GM23338 (cell line): Measurements from ENCODE around the gene PSMB2. TPM values are rescaled to one million over a fixed set of nuclear protein-coding genes. Genes with fewer than 3 reads are reported as not detected.

ENCODE experiments used
- ATAC-seq: fragments of 200-7000 bp; cut with Tn5 transposase; 3 replicates; pipeline ENCODE4 v1.9.1; 2020
- DNase-seq: peaks from one replicate; pipeline ENCODE4 v3.0.0-alpha.2; 2015; ENCODE audit warnings: low spot score
- H2AFZ ChIP-seq: fragments of 200-600 bp; sonication (generic); 2 replicates; pipeline ENCODE4 v1.8.0; 2016; ENCODE audit warnings: antibody characterized with exemption, mild to moderate bottlenecking, moderate library complexity
- H3F3A ChIP-seq: fragments of 200-600 bp; sonication (generic); replicated peaks from 2 replicates; pipeline ENCODE4 v1.8.0; 2017; ENCODE audit warnings: antibody characterized with exemption, mixed run types, low read depth
- H3K27ac ChIP-seq: fragments of 200-600 bp; sonication (generic); 2 replicates; pipeline ENCODE4 v1.6.1; 2016; ENCODE audit warnings: low read depth
- H3K27me3 ChIP-seq: fragments of 200-600 bp; sonication (generic); 2 replicates; pipeline ENCODE4 v1.8.0; 2016; ENCODE audit warnings: mild to moderate bottlenecking, mixed run types, moderate library complexity; ENCODE audit not compliant: insufficient read depth
- H3K36me3 ChIP-seq: fragments of 200-600 bp; sonication (generic); 2 replicates; pipeline ENCODE4 v1.8.0; 2016; ENCODE audit warnings: mild to moderate bottlenecking; ENCODE audit not compliant: insufficient read depth
- H3K4me1 ChIP-seq: fragments of 200-600 bp; sonication (generic); 2 replicates; pipeline ENCODE4 v1.8.0; 2016; ENCODE audit warnings: mild to moderate bottlenecking, moderate library complexity; ENCODE audit not compliant: insufficient read depth
- H3K4me2 ChIP-seq: fragments of 200-600 bp; sonication (generic); 2 replicates; pipeline ENCODE4 v1.7.1; 2017; ENCODE audit warnings: mixed run types
- H3K4me3 ChIP-seq: fragments of 200-600 bp; sonication (generic); 2 replicates; pipeline ENCODE4 v1.6.1; 2016; ENCODE audit warnings: mixed run types
- H3K79me2 ChIP-seq: fragments of 200-600 bp; sonication (generic); replicated peaks from 2 replicates; pipeline ENCODE4 v1.8.0; 2017; ENCODE audit warnings: mild to moderate bottlenecking; ENCODE audit not compliant: insufficient read depth
- H3K9me2 ChIP-seq: fragments of 200-600 bp; sonication (generic); 2 replicates; pipeline ENCODE4 v1.8.0; 2017; ENCODE audit not compliant: insufficient read depth
- H4K20me1 ChIP-seq: fragments of 200-600 bp; sonication (generic); replicated peaks from 2 replicates; pipeline ENCODE4 v1.8.0; 2017; ENCODE audit warnings: mild to moderate bottlenecking; ENCODE audit not compliant: insufficient read depth
- H3K27ac Mint-ChIP-seq: 2 replicates; pipeline ENCODE4 v1.8.0; 2020; ENCODE audit warnings: inconsistent platforms, mild to moderate bottlenecking, moderate library complexity, mixed read lengths
- H3K27me3 Mint-ChIP-seq: 3 replicates; pipeline ENCODE4 v1.8.0; 2022; ENCODE audit warnings: low read depth, mild to moderate bottlenecking, moderate library complexity, mixed read lengths, inconsistent platforms; ENCODE audit not compliant: insufficient read depth, poor library complexity
- H3K36me3 Mint-ChIP-seq: 3 replicates; pipeline ENCODE4 v1.8.0; 2021; ENCODE audit warnings: low read depth, mild to moderate bottlenecking, inconsistent platforms, moderate library complexity, mixed read lengths
- H3K4me1 Mint-ChIP-seq: 3 replicates; pipeline ENCODE4 v1.8.0; 2020; ENCODE audit warnings: mild to moderate bottlenecking, inconsistent platforms, mixed read lengths
- H3K4me3 Mint-ChIP-seq: 3 replicates; pipeline ENCODE4 v1.8.0; 2021; ENCODE audit warnings: moderate library complexity, mild to moderate bottlenecking, inconsistent platforms, mixed read lengths
- H3K9me3 Mint-ChIP-seq: 3 replicates; pipeline ENCODE4 v1.8.0; 2020; ENCODE audit warnings: moderate library complexity, mild to moderate bottlenecking, inconsistent platforms, mixed read lengths
- CREB1 ChIP-seq: fragments of 250-450 bp; sonication (Bioruptor Pico); IDR thresholded peaks from 2 replicates; pipeline ENCODE4 v1.5.0; 2020; ENCODE audit warnings: low read depth, mild to moderate bottlenecking, moderate library complexity
- CTCF ChIP-seq, 2 experiments: fragments of 200-600 bp in 1 of 2; sonication (generic) in 1 of 2; conservative IDR thresholded peaks; 2 replicates each; pipeline versions ENCODE4 v1.5.1 to v1.6.1; 2016 to 2017; ENCODE audit warnings: antibody characterized with exemption in 2 of 2, low read depth in 2 of 2, mild to moderate bottlenecking in 2 of 2, moderate library complexity in 1 of 2
- ETS1 ChIP-seq: IDR thresholded peaks from 2 replicates; pipeline ENCODE4 v1.6.1; 2016; ENCODE audit warnings: antibody characterized with exemption
- EZH2 ChIP-seq: fragments of 200-600 bp; sonication (generic); IDR thresholded peaks from one replicate; pipeline ENCODE4 v1.8.0; 2017; ENCODE audit warnings: antibody characterized with exemption, mild to moderate bottlenecking, low read depth; ENCODE audit not compliant: unreplicated experiment
- EZH2phosphoT487 ChIP-seq: fragments of 200-600 bp; sonication (generic); IDR thresholded peaks from one replicate; pipeline ENCODE4 v1.8.1; 2018; ENCODE audit warnings: antibody characterized with exemption; ENCODE audit not compliant: unreplicated experiment
- JUNB ChIP-seq: IDR thresholded peaks from one replicate; pipeline ENCODE4 v1.6.1; 2016; ENCODE audit warnings: antibody characterized with exemption; ENCODE audit not compliant: unreplicated experiment
- NANOG ChIP-seq: IDR thresholded peaks from 2 replicates; pipeline ENCODE4 v1.6.1; 2016; ENCODE audit warnings: antibody characterized with exemption, borderline replicate concordance
- POLR2AphosphoS5 ChIP-seq: IDR thresholded peaks from 2 replicates; pipeline ENCODE4 v1.6.1; 2016; ENCODE audit warnings: antibody characterized with exemption, low read depth
- REST ChIP-seq: IDR thresholded peaks from one replicate; pipeline ENCODE4 v1.6.1; 2018; ENCODE audit warnings: antibody characterized with exemption; ENCODE audit not compliant: unreplicated experiment
- STAT1 ChIP-seq: IDR thresholded peaks from one replicate; pipeline ENCODE4 v1.6.1; 2016; ENCODE audit warnings: antibody characterized with exemption; ENCODE audit not compliant: unreplicated experiment
- ZNF114 ChIP-seq: fragments of 250-450 bp; sonication (Bioruptor Pico); IDR thresholded peaks from 2 replicates; pipeline ENCODE4 v1.5.0; 2020; ENCODE audit warnings: mild to moderate bottlenecking, moderate library complexity
- ZNF331 ChIP-seq: fragments of 250-450 bp; sonication (Bioruptor Pico); IDR thresholded peaks from 2 replicates; pipeline ENCODE4 v1.5.0; 2020; ENCODE audit warnings: low read depth, mild to moderate bottlenecking, moderate library complexity
- ZNF462 ChIP-seq: fragments of 250-450 bp; sonication (Bioruptor Pico); IDR thresholded peaks from 2 replicates; pipeline ENCODE4 v1.5.0; 2020; ENCODE audit warnings: mild to moderate bottlenecking, moderate library complexity
- polyA plus RNA-seq: library from polyadenylated mRNA; unstranded; fragments of >200 nt; fragmentation: Nextera tagmentation; extraction: Ambion mirVana; gene quantifications from 2 replicates; pipeline ENCODE4 v1.2.1, GENCODE V29; 2016
- total RNA-seq: library from RNA; depleted of rRNA; stranded (reverse); fragments of >200 nt; shearing (Covaris generic); gene quantifications from 2 replicates; pipeline ENCODE4 v1.2.3, GENCODE V29; 2014

The PSMB2 gene
- total and polyA plus RNA-seq, 2 experiments from 2014 or later: 68.2 to 147 TPM

- H3K4me2 ChIP-seq: no peak overlapping the region
Measured at GRCh38 chr1:35560256-35561225, 80.8 kb downstream of the PSMB2 start.

More at GRCh38 chr1:35560256-35561225, 80.8 kb downstream of the PSMB2 start:
- Histone ChIP-seq H3K4me3 (no peak overlapping the region), H3K27me3 (no peaks in the 10 kb centered on the region), H3K36me3 (no peaks in the 10 kb centered on the region; the same call in 1 of the 2 replicates), H3K4me1 (peaks cover 17% of the 10 kb centered on the region), H3K79me2 (peaks cover 13% of the 10 kb centered on the region), H2AFZ (no peak overlapping the region), H3K9me2 (no peaks in the 10 kb centered on the region), H3K27ac (no peak overlapping the region), H4K20me1 (peaks cover 14% of the 10 kb centered on the region; the same call in 1 of the 2 replicates), H3F3A (peaks cover 17% of the 10 kb centered on the region)
- Mint-ChIP-seq H3K27me3 (peaks cover 23% of the 10 kb centered on the region), H3K36me3 (peaks cover 43% of the 10 kb centered on the region), H3K4me1 (peaks cover 26% of the 10 kb centered on the region), H3K4me3 (no peak overlapping the region), H3K9me3 (peaks cover 3% of the 10 kb centered on the region; the same call in 2 of the 3 replicates), H3K27ac (no peak overlapping the region)
- ATAC-seq (no peak), DNase-seq (no peak)
- TF ChIP-seq CREB1 (CRISPR knock-in tag) (no peak), ZNF114 (CRISPR knock-in tag) (no peak), STAT1 (no peak), NANOG (no peak), REST (no peak), ZNF462 (CRISPR knock-in tag) (no peak), POLR2AphosphoS5 (no peak), CTCF (conservative IDR thresholded peaks at IDR 0.05; ENCODE audit: low read depth in 2 of 2) (no peak), JUNB (no peak), EZH2 (no peak), ZNF331 (CRISPR knock-in tag) (no peak), EZH2phosphoT487 (no peak), ETS1 (no peak)
